Measurements from ENCODE around the gene MANEAL. TPM values are rescaled to one million over a fixed set of nuclear protein-coding genes. Genes with fewer than 3 reads are reported as not detected.

Gene MANEAL
- total RNA-seq, 6 experiments from 2014 or later, result 3.2 to 9.4 (median 5.4) TPM

GRCh38 chr1:37807220-37807554 lies 13.5 kb downstream of the MANEAL start:
- TF ChIP-seq POLR2A (IDR thresholded peaks at IDR 0.05) (no peak), CTCF (IDR thresholded peaks at IDR 0.05) (no peak)
- H3K36me3 ChIP-seq, result peaks cover 16 to 46% (median 27%) of the 10 kb centered on the region in 4 donors
- no peaks in the 10 kb centered on the region for H3K9me3 ChIP-seq
- peak overlapping the region; percentile 75 to 90 (median 87) for H3K27ac ChIP-seq
- peak overlapping the region; percentile 87 to 95 (median 92) for H3K4me3 ChIP-seq
- H3K27me3 ChIP-seq, result no peaks in the 10 kb centered on the region
- DNase-seq (peak in 1 of 3 donors; percentile 26), ATAC-seq (no peak)
- intact Hi-C loops (cut with DNase I), result no loop called here
- H3K4me1 ChIP-seq, result peaks cover 0 to 20% (median 7%) of the 10 kb centered on the region in 4 donors
- 13% methylated on average over 9 of the region's 9 CpGs for WGBS (ENCODE audit: insufficient coverage, low coverage, low lambda C conversion rate, missing lambda C conversion rate)

GRCh38 chr1:37807555-37808368 lies 14.1 kb downstream of the MANEAL start, which contains the start of the genes C1orf122 and YRDC:
Gene C1orf122, plus strand, starts transcription at chr1:37807790. Its CDS starts 615 bp downstream, at chr1:37808405.
Gene YRDC, minus strand, starts transcription at chr1:37808208. Its CDS starts 28 bp downstream, at chr1:37808180.
- peak within 1 kb of the TSS; percentile 87 to 95 (median 92) for H3K4me3 ChIP-seq
- TF ChIP-seq POLR2A (IDR thresholded peaks at IDR 0.05) (peak; percentile 85), CTCF (IDR thresholded peaks at IDR 0.05) (no peak)
- peak; percentile 88 to 92 (median 90) for ATAC-seq
- H3K27ac ChIP-seq, result peak within 1 kb of the TSS; percentile 75 to 90 (median 87)
- peaks cover 11 to 41% (median 25%) of the 10 kb centered on the region in 4 donors for H3K36me3 ChIP-seq
- DNase-seq, result peak; percentile 96 to 97 (median 96)
- WGBS (ENCODE audit: insufficient coverage, low coverage, low lambda C conversion rate, missing lambda C conversion rate), result 0% methylated on average over 23 of the region's 95 CpGs
- H3K4me1 ChIP-seq, result peaks cover 0 to 20% (median 7%) of the 10 kb centered on the region in 4 donors
- intact Hi-C loops (cut with DNase I), result no loop called here
- no peaks in the 10 kb centered on the region for H3K27me3 ChIP-seq
- no peaks in the 10 kb centered on the region for H3K9me3 ChIP-seq

- Histone ChIP-seq H3K27ac (peak overlapping the region; percentile 75 to 90 (median 87)), H3K9me3 (no peaks in the 10 kb centered on the region), H3K27me3 (no peaks in the 10 kb centered on the region), H3K36me3 (peaks cover 10 to 32% (median 21%) of the 10 kb centered on the region in 4 donors), H3K4me3 (peak overlapping the region; percentile 87 to 95 (median 92)), H3K4me1 (peaks cover 0 to 20% (median 7%) of the 10 kb centered on the region in 4 donors)
- intact Hi-C loops (cut with DNase I), result no loop called here
- ATAC-seq (peak; percentile 67 to 79 (median 78)), DNase-seq (peak; percentile 82 to 94 (median 90))
- 4% methylated on average over 21 of the region's 54 CpGs for WGBS (ENCODE audit: insufficient coverage, low coverage, low lambda C conversion rate, missing lambda C conversion rate)
- peak; percentile 34 for TF ChIP-seq POLR2A (IDR thresholded peaks at IDR 0.05)
- TF ChIP-seq CTCF (IDR thresholded peaks at IDR 0.05), result no peak
These were observed 15.0 kb downstream of the MANEAL start for GRCh38 chr1:37808369-37809319.

GRCh38 chr1:37809942-37810341 lies 16.3 kb downstream of the MANEAL start:
- H3K27me3 ChIP-seq, result no peaks in the 10 kb centered on the region
- peaks cover 0 to 20% (median 7%) of the 10 kb centered on the region in 4 donors for H3K4me1 ChIP-seq
- H3K27ac ChIP-seq, result no peak overlapping the region
- no peak for ATAC-seq
- H3K4me3 ChIP-seq, result no peak overlapping the region
- peaks cover 3 to 19% (median 8%) of the 10 kb centered on the region in 4 donors for H3K36me3 ChIP-seq
- DNase-seq, result no peak
- 22% methylated on average over 2 of the region's 2 CpGs for WGBS (ENCODE audit: insufficient coverage, low coverage, low lambda C conversion rate, missing lambda C conversion rate)
- no peaks in the 10 kb centered on the region for H3K9me3 ChIP-seq
- TF ChIP-seq CTCF (IDR thresholded peaks at IDR 0.05) (no peak), POLR2A (IDR thresholded peaks at IDR 0.05) (no peak)
- intact Hi-C loops (cut with DNase I), result no loop called here

All from right lobe of liver (tissue), 6 donors.